Stimulated activated CD4-positive, alpha-beta T cell treated with anti-CD3 and anti-CD28 coated beads, Interleukin-1b, Interleukin-23, amount 100 ng/mL, for 48 hours (primary cell): Measurements from ENCODE around the gene UNK.
"Not testable (repeated sequence)": the region's sequence is repeated elsewhere in the genome, so short reads cannot be mapped to it uniquely, and the experiment has no call there.

ENCODE experiments used
- DNase-seq: peaks from one replicate; pipeline ENCODE4 v3.0.0-alpha.2; 2020

UNK gene

DNA sequence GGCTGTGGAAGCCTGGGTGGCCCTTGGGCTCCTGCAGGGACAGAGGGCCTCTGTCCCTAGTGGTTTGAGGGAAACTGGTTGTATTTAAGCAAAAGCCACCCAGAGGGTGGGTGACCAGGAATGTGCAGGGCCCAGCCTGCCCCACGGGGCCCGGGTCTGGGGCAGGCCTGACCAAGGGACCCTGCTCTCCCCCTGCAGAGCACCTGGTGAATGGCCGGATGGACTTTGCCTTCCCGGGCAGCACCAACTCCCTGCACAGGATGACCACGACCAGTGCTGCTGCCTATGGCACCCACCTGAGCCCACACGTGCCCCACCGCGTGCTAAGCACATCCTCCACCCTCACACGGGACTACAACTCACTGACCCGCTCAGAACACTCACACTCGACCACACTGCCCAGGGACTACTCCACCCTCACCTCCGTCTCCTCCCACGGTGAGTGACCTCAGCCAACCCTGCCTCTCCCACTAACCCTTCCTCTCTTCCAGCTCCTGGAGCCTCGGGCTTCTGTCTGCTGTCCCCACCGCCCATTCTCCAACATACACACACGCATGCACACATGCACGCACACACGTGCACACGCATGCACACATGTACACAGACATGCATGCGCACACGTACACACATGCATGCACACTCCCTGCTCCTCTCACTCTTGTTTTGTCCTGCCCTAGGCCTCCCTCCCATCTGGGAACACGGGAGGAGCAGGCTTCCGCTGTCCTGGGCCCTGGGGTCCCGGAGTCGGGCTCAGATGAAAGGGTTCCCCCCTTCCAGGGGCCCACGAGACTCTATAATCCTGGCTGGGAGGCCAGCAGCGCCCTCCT, 30.0 kb upstream of the UNK start:
- no peak for DNase-seq

DNA sequence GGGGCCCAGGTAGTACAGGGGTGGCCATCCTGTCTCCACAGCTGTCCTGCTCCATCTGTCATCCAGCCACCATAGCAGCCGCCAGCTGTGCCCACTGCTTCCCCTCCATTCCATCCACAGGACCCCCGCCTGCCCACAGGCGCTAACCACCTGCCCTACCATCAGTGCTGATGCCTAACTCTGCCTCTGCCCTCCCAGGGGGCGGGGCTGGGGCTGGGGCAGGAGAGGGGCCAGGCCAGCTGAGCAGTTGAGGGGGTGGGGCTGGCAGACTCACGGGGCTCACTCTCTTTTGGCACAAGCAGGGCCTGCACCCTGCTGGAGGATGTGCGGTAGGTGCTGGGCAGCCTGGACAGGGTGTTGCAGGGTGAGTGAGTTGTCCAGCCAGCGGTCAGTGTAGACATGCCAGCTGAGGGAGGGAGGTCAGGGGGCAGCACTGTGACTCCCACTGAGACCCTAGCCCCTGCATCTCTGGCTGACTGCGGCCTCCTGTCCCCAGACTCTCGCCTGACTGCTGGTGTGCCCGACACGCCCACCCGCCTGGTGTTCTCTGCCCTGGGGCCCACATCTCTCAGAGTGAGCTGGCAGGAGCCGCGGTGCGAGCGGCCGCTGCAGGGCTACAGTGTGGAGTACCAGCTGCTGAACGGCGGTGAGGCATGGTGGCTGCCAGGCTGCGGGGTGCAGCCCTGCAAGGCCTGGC, 29.3 kb upstream of the UNK start:
- DNase-seq: no peak

GRCh38 chr17:75755990-75756389, 28.6 kb upstream of the UNK start:
- no peak for DNase-seq

GRCh38 chr17:75756451-75757085, 28.0 kb upstream of the UNK start:
- DNase-seq: no peak

- no peak for DNase-seq
Observed at GRCh38 chr17:75757086-75757681, 27.4 kb upstream of the UNK start.

DNA sequence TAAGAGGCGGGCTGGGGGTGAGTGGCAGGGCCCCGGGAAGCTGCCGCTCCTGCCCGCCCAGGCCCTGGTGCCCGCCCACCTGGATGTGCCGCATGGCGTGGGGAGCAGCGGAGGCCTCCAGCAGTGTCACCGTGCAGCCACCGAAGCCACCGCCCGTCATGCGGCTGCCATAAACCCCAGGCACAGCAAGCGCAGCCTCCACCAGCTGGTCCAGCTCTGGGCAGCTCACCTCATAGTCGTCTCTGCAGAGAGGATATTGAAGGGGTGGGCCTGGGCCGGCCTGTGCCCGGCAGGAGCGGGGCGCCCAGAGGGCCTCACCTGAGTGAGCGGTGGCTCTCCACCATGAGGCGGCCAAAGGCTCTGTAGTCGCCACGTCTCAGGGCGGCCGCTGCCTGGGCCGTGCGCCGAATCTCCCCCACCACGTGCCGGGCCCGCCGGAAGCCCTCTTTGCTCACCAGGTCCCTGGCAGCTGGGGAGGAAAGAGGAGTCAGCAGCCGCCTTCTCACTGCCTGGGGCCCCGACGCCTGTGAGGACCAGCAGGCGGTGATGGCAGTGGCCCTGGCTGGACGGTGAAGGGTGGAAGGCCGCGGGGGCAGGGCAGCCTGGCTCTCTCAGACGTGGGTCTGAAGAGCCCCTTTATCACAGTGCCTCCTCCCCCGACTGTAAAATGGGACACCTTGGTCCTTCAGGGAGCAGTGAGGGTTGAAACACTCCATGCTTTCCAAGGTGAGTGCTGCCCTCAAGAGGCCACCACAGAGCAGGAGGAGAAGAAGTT, 26.3 kb upstream of the UNK start:
- DNase-seq: no peak

DNA sequence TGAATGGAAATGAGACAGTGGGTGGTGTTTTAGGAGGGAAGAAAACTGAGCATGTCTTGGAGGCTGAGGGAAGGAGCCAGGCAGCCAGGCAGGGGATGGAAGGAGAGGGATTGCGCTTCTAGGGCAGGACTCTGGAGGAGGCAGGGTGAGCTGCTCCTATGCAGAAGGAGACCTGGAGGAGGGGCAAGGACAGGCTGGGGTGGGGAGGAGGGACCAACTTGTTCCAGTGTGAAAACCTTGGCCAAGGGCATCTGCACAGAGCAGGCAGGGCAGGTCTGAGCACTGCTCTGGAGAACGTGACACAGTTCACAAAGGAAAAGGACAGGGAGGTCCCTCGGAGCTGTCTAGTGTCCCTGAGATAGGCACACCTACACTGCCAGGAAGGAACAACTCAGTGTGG, 25.1 kb upstream of the UNK start:
- DNase-seq: no peak

- DNase-seq: not testable (repeated sequence)
Observed at GRCh38 chr17:75759978-75760640, 24.5 kb upstream of the UNK start.

DNA sequence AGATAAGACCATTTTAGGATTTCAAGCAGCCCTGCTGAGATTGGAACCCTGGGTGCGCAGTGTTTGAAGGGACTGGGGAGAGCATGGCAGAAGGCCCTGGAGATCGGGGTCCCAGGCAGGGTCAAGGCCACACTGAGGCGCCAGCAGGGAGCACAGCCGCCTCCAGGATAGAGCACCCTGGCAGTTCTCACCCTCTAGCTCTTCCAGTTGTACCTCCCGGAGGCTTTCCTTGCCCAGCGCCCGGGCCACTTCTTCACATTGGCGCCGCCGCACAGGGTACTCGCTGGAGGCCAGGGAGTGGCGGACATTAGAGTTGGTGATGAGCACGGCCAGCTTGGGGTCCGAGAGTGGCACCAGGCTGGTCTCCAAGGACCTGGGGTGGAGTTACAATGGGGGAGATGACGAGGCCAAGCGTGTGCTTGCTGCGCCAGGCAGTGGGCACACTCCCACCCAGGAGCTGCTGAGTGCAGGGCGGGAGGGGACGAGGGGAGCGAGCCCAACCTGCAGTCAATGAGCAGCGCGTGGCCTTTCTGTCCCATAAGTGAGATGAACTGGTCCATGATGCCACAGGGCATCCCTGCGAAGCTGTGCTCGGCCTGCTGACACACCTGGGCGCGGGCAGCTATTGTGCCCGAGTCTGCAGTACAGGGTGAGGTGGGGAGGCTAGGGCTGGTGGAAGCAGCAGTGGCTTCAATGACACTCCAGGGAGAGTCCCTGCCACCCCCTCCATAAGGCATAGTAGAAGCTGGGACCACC, 21.9 kb upstream of the UNK start:
- DNase-seq: no peak

DNA sequence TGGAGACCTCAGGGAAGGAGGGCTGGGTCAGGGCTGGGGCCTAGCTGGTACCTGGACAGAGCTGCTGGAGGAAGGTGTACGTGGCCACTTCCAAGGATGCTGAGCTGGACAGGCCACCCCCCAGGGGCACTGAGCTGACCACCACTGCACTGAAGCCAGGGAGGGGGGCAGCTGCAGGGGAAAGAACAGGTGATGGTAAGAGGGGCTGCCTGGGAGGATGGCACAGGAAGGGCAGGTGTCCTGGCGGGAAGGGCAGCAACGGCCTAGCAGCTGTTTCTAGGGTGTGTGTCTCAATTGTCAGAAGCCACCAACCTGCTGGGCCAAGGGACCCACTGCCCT, 21.4 kb upstream of the UNK start:
- DNase-seq: no peak

GRCh38 chr17:75763613-75764416, 20.8 kb upstream of the UNK start:
- DNase-seq: no peak

DNA sequence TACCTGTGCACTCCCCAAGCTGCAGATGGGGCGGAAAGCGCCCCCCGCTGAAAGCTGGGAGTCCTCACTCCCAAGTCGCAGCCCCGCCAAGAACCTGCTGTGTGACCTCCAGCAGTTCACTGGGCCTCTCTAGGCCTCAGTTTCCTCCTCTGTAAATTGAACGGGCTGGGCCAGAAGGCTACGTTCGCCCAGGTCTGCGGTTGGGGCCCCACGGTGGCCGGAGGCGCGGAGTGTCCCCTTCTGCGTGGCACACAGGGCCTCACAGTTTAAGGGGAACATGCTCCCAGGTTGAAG, 20.2 kb upstream of the UNK start:
- DNase-seq: no peak

- peak; percentile 73 for DNase-seq
Observed at GRCh38 chr17:75764711-75765421, 19.7 kb upstream of the UNK start, which contains the start of gene GALK1. Gene GALK1 (minus strand): TSS chr17:75765192. CDS start chr17:75765136, 56 bp downstream.

DNA sequence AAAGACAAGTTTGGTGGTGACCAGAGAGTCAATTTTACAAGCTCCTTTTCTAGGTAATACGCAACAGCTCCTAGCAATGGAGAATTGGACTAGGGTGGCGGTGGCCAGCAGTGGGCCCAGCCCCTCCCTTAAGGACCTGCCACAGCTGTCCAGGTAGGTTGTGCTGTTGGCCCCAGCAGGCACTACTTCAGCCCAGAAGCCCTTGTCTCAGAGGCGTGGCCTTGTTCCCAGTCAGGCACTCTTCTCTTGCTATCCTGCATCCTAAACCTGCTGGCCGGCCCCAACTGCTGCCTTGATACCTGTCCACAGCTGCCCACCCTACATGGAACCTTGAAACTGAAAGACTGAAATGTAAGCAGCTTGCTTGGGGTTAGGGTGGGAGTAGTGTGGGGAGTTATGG, 18.6 kb upstream of the UNK start:
- no peak for DNase-seq

DNA sequence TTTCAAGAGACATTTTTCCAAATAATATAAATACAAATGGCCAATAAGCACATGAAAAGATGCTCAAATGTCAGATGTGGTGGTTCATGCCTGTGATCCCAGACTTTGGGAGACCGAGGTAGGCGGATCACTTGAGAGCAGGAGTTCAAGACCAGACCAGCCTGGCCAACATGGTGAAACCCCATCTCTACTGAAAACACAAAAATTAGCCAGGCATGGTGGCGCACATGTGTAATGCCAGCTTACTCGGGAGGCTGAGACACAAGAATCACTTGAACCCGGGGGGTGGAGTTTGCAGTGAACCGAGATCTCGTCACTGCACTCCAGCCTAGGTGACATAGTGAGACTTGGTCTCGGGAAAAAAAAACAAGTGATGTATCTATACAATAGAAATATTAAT, 16.7 kb upstream of the UNK start:
- DNase-seq: no peak

DNA sequence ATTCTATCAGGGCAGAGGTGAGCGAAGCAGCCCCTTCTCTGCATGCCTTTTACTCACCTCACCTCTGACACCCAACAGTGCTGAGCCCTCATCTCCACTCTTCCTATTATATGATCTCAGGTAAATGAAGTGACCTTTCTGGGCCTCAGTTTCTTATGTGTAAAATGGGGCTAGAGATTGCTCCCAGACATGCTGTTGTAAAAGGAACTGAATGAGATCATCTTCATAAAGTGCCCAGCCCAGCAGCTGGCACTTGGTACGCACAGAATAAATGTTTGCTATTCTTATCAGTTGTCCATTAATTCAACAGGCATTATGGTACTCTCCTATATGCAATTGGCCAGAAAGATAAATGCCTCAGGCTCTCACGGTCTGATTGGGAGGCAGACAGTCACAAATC, 15.1 kb upstream of the UNK start:
- DNase-seq: no peak

- no peak for DNase-seq
Observed at GRCh38 chr17:75771334-75772281, 13.0 kb upstream of the UNK start.

DNA sequence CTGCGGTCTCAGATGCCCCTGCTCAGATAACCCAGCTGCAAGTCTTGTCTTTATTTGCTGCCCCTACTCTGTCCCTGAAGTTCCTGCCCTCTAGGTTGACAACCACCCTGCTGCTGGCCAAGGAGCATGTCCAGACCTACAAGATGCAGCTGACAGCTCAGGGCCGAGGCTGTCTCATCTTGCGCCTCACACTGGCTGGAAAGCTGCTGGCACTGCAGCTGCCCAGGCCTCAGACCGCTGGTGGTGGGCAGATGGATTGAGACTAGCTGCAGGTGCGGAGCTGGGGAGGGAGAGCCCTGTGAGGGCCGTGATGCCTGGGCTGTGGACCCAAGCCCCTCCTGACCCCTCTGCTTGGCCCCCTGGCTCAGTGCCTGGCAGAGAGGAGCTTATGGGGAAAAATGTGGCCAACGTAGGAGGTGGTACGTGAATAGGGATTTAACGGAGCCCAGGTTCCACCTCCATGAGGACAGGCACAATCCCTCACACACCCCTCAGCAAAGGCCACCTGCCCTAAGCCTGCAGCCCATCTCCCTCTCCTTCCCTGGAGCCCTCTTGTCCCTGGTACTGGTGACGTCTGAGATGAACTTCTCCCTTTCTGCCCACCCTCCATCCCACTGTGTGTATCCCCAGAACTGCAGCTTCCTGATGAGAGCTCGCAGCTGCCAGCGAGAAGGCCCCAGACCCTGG, 11.3 kb upstream of the UNK start:
- no peak for DNase-seq
